ENCODE results near the gene UBXN7. TPM values are rescaled to one million over a fixed set of nuclear protein-coding genes. Genes with fewer than 3 reads are reported as not detected.
A peak's percentile ranks its signal among the peaks of the same experiment; 100 is the strongest.
"Not testable (repeated sequence)": the region's sequence is repeated elsewhere in the genome, so short reads cannot be mapped to it uniquely, and the experiment has no call there.

Gene UBXN7
- total and polyA plus RNA-seq, 5 donors = 11.6 to 36.3 (median 34.8) TPM

DNA sequence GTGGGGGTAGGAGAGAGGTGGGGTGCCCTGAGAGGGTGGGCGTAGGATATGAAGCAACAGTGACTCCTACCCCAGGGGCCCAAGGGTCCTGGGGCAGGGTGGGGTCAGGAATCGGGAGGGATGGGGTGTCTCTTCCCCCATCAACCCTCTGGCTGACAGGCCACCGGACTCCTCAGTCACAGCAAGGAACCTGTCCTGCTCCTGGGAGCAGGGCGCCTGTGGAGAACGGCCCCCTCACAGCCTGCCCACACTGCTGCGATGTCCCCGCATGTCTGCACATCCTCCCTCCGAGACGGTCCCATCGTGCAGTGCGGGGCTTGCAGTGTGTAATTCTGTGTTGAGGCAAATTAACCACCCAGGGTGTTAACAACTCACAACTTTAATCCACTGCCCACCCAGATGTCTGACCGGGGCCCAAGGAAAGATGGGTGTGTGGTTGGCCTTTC is 96.7 kb downstream of the UBXN7 start:
- ATAC-seq (peak; percentile 26 to 29), DNase-seq (no peak)
- intact Hi-C loops (cut with DNase I) = no loop called here
- H3K27me3 ChIP-seq (ENCODE audit: control insufficient read depth, insufficient read depth) = no peaks in the 10 kb centered on the region
- no peak overlapping the region for H3K4me3 ChIP-seq (ENCODE audit: low read length)
- H3K4me1 ChIP-seq (ENCODE audit: control insufficient read depth, insufficient read depth, low read length) = no peaks in the 10 kb centered on the region
- H3K27ac ChIP-seq (ENCODE audit: low read length) = no peak overlapping the region
- WGBS = 59% methylated on average over 12 of the region's 12 CpGs
- peaks cover 2% of the 10 kb centered on the region for H3K9me3 ChIP-seq (ENCODE audit: control insufficient read depth, low read length)

DNA sequence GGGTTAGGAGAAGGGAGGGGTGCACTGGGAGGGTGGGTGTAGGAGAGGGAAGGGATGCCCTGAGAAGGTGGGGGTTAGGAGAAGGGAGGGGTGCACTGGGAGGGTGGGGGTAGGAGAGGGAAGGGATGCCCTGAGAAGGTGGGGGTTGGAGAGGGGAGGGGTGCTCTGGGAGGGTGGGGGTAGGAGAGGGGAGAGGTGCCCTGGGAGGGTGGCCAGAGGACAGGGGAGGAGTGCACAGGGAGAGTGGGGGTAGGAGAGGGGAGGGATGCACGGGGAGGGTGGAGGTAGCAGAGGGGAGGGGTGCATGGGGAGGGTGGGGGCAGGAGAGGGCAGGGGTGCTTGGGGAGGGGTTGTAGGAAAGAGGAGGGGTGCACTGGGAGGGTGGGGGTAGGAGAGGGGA is 97.2 kb downstream of the UBXN7 start:
- Histone ChIP-seq H3K4me1 (ENCODE audit: control insufficient read depth, insufficient read depth, low read length) (no peaks in the 10 kb centered on the region), H3K9me3 (ENCODE audit: control insufficient read depth, low read length) (peaks cover 2% of the 10 kb centered on the region), H3K27ac (ENCODE audit: low read length) (no peak overlapping the region), H3K4me3 (ENCODE audit: low read length) (no peak overlapping the region), H3K27me3 (ENCODE audit: control insufficient read depth, insufficient read depth) (no peaks in the 10 kb centered on the region)
- ATAC-seq (no peak), DNase-seq (no peak)
- 47% methylated on average over 1 of the region's 1 CpG for WGBS
- intact Hi-C loops (cut with DNase I) = no loop called here

DNA sequence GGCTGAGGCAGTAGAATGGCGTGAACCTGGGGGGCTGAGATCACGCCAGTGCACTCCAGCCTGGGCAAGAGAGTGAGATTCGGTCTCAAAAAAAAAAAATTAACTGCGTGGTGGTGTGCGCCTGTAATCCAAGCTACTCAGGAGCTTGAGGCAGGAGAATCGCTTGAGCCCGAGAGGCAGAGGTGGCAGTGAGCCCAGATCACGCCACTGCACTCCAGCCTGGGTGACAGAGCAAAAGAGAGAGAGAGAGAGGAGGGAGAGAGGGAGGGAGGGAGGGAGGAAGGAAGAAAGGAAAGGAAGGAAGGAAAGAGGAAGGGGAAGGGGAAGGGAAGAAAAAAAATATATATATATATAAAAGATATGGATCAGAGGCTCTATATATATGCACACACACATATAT is 100.1 kb downstream of the UBXN7 start:
- Histone ChIP-seq H3K9me3 (ENCODE audit: control insufficient read depth, low read length) (no peaks in the 10 kb centered on the region), H3K27ac (ENCODE audit: low read length) (no peak overlapping the region), H3K4me3 (ENCODE audit: low read length) (no peak overlapping the region), H3K27me3 (ENCODE audit: control insufficient read depth, insufficient read depth) (no peaks in the 10 kb centered on the region), H3K4me1 (ENCODE audit: control insufficient read depth, insufficient read depth, low read length) (no peaks in the 10 kb centered on the region)
- intact Hi-C loops (cut with DNase I) = no loop called here
- ATAC-seq (no peak), DNase-seq (no peak)
- 69% methylated on average over 8 of the region's 8 CpGs for WGBS

DNA sequence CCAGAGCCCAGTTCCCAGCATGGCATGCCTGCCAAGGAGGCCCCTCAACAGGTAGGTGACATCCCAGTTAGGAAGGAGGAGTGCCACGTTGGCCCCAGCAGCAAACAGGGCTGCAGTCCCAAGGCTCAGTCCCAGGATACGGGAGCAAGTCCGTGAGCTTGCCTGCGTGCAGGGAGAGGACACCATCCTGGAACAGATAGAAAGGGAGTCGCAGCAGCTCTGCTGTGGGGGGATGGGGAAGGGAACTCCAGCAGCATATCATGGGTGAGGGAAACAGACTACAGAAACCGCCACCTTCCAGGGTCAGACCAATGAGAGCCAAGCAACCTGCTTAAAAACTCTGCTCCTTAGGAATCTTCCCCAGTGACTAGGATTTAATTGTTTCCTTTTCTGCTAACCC is 104.8 kb downstream of the UBXN7 start:
- H3K27me3 ChIP-seq (ENCODE audit: control insufficient read depth, insufficient read depth) = no peaks in the 10 kb centered on the region
- no peaks in the 10 kb centered on the region for H3K4me1 ChIP-seq (ENCODE audit: control insufficient read depth, insufficient read depth, low read length)
- DNase-seq = no peak
- no peak for ATAC-seq
- H3K9me3 ChIP-seq (ENCODE audit: control insufficient read depth, low read length) = no peaks in the 10 kb centered on the region
- intact Hi-C loops (cut with DNase I) = no loop called here
- no peak overlapping the region for H3K4me3 ChIP-seq (ENCODE audit: low read length)
- WGBS = 20% methylated on average over 6 of the region's 6 CpGs
- no peak overlapping the region for H3K27ac ChIP-seq (ENCODE audit: low read length)

DNA sequence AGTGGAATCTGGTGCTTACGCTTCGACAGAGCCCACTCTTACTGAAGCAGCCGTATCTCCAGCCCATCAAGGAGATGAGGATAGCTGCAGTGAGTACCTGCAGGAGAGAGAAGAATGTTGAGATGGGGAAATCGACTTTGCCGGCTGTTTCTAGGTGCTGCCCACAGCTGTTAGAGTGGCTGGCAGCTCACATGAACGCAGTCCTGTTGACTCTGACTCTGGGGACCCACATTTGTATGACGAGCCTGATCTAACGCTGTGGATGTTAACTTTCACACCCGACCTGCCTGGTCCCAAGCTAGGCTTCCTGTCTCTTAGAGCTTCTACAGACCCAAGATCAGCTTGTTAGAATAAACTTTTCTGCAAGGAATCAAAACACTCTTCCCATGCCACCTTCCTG is 105.3 kb downstream of the UBXN7 start:
- no peak for DNase-seq
- Histone ChIP-seq H3K27me3 (ENCODE audit: control insufficient read depth, insufficient read depth) (no peaks in the 10 kb centered on the region), H3K9me3 (ENCODE audit: control insufficient read depth, low read length) (no peaks in the 10 kb centered on the region), H3K4me3 (ENCODE audit: low read length) (no peak overlapping the region), H3K4me1 (ENCODE audit: control insufficient read depth, insufficient read depth, low read length) (no peaks in the 10 kb centered on the region), H3K27ac (ENCODE audit: low read length) (no peak overlapping the region)
- 70% methylated on average over 9 of the region's 9 CpGs for WGBS
- no peak for ATAC-seq
- intact Hi-C loops (cut with DNase I) = no loop called here

DNA sequence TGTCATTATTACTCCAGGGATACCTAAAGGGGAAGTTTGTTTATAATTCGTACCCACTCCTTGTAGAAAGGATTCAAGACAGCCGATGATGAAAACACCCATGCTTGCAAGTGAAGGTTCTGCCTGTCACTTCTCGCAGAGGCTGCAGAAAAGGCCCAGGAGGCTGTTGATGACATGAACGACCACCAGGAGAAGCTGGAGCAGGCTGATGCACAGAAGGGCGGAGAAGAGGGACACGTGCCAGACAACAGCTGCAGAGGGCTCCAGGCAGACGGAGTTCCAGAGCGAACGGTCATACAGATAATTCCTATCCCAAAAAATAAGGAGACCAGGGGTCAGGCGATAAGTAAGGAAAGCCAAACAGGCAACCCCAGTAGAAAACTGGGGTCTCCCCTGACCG is 108.5 kb downstream of the UBXN7 start:
- Histone ChIP-seq H3K27me3 (ENCODE audit: control insufficient read depth, insufficient read depth) (no peaks in the 10 kb centered on the region), H3K4me3 (ENCODE audit: low read length) (no peak overlapping the region), H3K9me3 (ENCODE audit: control insufficient read depth, low read length) (no peaks in the 10 kb centered on the region), H3K27ac (ENCODE audit: low read length) (no peak overlapping the region), H3K4me1 (ENCODE audit: control insufficient read depth, insufficient read depth, low read length) (no peaks in the 10 kb centered on the region)
- DNase-seq (peak; percentile 44 to 64 (median 48)), ATAC-seq (no peak)
- intact Hi-C loops (cut with DNase I) = no loop called here
- WGBS = 45% methylated on average over 11 of the region's 11 CpGs

DNA sequence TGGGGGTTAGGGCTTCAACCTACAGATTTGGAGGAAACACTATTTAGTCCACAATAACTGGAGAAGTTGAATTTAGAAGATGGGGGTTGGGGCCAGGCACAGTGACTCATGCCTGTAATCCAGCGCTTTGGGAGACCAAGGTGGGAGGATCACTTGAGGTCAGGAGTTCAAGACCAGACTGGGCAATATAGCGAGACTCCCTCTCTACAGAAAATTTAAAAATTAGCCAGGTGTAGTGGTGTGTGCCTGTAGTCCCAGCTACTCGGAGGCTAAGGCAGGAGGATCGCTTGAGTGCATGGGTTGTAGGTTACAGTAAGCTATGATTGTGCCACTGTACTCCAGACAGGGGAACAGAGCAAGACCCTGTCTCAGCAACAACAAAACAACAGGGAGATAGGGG is 109.2 kb downstream of the UBXN7 start:
- H3K27me3 ChIP-seq (ENCODE audit: control insufficient read depth, insufficient read depth) = no peaks in the 10 kb centered on the region
- WGBS = 97% methylated on average over 4 of the region's 4 CpGs
- H3K4me1 ChIP-seq (ENCODE audit: control insufficient read depth, insufficient read depth, low read length) = no peaks in the 10 kb centered on the region
- no peak overlapping the region for H3K27ac ChIP-seq (ENCODE audit: low read length)
- no peaks in the 10 kb centered on the region for H3K9me3 ChIP-seq (ENCODE audit: control insufficient read depth, low read length)
- ATAC-seq (no peak), DNase-seq (no peak)
- intact Hi-C loops (cut with DNase I) = no loop called here
- no peak overlapping the region for H3K4me3 ChIP-seq (ENCODE audit: low read length)

DNA sequence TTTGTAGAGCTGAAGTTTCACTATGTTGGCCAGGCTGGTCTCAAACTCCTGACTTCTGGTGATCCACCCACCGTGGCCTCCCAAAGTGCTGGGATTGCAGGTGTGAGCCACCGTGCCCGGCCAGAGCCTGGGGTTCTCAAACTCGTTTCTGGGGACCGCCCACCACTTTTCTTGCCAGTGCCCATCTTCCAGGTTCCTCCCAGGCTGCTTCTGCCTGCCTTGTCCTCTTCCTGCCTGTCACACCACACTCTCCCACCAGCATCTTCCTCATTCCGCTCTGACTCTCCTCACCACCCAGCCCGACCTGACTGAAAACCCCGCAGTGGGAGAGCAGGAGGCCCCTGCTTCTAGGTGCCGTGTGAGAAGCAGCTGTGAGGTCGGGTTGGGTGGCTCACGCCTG is 111.1 kb downstream of the UBXN7 start:
- no peaks in the 10 kb centered on the region for H3K9me3 ChIP-seq (ENCODE audit: control insufficient read depth, low read length)
- no peaks in the 10 kb centered on the region for H3K4me1 ChIP-seq (ENCODE audit: control insufficient read depth, insufficient read depth, low read length)
- intact Hi-C loops (cut with DNase I) = no loop called here
- no peak overlapping the region for H3K4me3 ChIP-seq (ENCODE audit: low read length)
- no peak for ATAC-seq
- H3K27me3 ChIP-seq (ENCODE audit: control insufficient read depth, insufficient read depth) = no peaks in the 10 kb centered on the region
- no peak for DNase-seq
- no peak overlapping the region for H3K27ac ChIP-seq (ENCODE audit: low read length)
- 82% methylated on average over 11 of the region's 11 CpGs for WGBS

DNA sequence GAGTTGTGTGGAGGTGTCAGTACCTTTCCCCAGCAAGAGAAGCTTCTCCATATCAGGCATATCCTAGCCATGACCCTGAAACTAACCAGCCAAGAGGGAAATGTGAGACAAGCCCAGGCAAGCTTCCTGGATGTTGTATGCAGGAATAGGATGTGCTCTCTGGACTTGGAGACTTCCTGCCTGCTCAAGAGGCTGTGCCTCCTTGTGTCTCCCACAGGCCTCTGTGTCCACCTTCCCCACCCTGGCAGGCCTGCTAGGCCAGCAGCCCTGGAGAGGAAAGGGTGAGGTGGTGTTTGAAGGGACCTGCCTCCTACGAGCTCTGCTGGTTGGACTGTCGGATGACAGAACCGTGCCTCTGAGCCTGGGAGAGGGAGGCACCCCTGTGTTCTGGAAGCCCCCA is 112.1 kb downstream of the UBXN7 start:
- H3K9me3 ChIP-seq (ENCODE audit: control insufficient read depth, low read length) = no peaks in the 10 kb centered on the region
- H3K27me3 ChIP-seq (ENCODE audit: control insufficient read depth, insufficient read depth) = no peaks in the 10 kb centered on the region
- H3K27ac ChIP-seq (ENCODE audit: low read length) = no peak overlapping the region
- DNase-seq (no peak), ATAC-seq (no peak)
- no peaks in the 10 kb centered on the region for H3K4me1 ChIP-seq (ENCODE audit: control insufficient read depth, insufficient read depth, low read length)
- intact Hi-C loops (cut with DNase I) = no loop called here
- H3K4me3 ChIP-seq (ENCODE audit: low read length) = no peak overlapping the region
- WGBS = 59% methylated on average over 3 of the region's 3 CpGs

DNA sequence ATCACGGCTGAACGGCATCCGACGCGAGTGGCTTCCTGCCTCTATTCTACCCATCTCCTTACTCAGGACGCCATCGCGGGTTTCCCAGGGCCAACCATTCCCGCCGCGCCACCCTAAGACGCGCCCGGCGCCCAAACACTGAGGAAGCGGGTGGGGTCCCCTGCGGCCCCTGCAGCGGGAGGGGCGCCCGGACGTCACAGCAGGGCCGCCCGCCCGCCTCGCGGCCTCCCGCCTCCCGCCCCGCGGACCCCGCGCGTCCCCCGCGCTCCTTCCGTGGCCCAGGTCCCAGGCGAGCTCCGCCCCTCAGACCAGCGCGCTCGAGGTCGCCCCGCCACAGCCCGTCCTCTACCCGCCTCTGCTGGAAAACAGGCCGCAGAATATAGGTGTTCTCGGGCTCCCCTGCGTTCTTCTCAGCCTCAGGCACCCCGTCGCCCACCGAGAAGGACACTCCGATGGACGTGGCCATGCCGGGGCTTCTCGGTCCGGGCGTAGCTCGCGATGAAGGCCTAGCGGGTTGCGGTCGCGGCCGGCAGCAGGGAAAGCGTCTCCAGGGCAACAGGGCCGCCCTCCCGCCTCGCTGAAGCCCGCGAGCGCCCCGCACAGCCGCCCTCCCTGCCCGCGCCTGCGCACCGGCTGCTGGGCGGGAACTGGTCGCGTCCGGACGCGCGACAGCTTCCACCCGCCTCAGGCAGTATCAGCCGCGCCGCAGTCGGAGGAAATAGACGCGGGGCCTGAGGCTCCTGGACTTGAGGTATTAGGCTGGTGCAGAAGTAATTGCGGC is 114.3 kb downstream of the UBXN7 start, which contains the start of gene DYNLT2B:
Gene DYNLT2B (minus strand): TSS at position 554 of the 781 bp plus-strand sequence. CDS start 88 bp downstream, at position 466.
- Histone ChIP-seq H3K27ac (ENCODE audit: low read length) (peak within 1 kb of the TSS; percentile 84), H3K9me3 (ENCODE audit: control insufficient read depth, low read length) (no peaks in the 10 kb centered on the region), H3K27me3 (ENCODE audit: control insufficient read depth, insufficient read depth) (no peaks in the 10 kb centered on the region), H3K4me3 (ENCODE audit: low read length) (peak within 1 kb of the TSS; percentile 74), H3K4me1 (ENCODE audit: control insufficient read depth, insufficient read depth, low read length) (no peaks in the 10 kb centered on the region)
- DNase-seq (peak; percentile 89 to 96 (median 95)), ATAC-seq (peak; percentile 99)
- intact Hi-C loops (cut with DNase I) = no loop called here
- under 1% methylated on average over 92 of the region's 92 CpGs for WGBS

DNA sequence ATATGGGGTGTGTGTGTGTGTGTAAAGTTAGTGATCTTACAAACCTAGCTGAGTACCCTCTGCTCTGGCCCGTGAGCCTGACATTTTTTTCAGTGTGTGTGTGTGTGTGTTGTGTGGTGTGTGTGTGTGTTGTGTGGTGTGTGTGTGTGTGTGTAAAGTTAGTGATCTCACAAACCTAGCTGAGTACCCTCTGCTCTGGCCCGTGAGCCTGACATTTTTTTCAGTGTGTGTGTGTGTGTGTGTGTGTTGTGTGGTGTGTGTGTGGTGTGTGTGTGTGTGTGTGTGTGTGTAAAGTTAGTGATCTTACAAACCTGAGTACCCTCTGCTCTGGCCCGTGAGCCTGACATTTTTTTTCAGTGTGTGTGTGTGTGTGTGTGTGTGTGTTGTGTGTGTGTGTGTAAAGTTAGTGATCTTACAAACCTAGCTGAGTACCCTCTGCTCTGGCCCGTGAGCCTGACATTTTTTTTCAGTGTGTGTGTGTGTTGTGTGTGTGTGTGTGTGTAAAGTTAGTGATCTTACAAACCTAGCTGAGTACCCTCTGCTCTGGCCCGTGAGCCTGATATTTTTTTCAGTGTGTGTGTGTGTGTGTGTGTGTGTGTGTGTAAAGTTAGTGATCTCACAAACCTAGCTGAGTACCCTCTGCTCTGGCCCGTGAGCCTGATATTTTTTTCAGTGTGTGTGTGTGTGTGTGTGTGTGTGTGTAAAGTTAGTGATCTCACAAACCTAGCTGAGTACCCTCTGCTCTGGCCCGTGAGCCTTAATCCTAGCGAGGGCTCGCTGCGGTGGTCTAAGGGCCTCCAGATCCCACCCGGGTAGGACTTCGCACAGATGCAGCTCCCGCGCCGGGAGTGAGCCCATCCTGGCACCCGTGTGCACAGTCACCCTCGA is 115.2 kb downstream of the UBXN7 start:
- H3K9me3 ChIP-seq (ENCODE audit: control insufficient read depth, low read length); H3K4me1 ChIP-seq (ENCODE audit: control insufficient read depth, insufficient read depth, low read length); intact Hi-C loops (cut with DNase I); ATAC-seq; H3K27me3 ChIP-seq (ENCODE audit: control insufficient read depth, insufficient read depth); DNase-seq: not testable (repeated sequence)
- H3K27ac ChIP-seq (ENCODE audit: low read length) = peak overlapping the region; percentile 84
- H3K4me3 ChIP-seq (ENCODE audit: low read length) = peak overlapping the region; percentile 74
- 11% methylated on average over 16 of the region's 17 CpGs for WGBS

Measured in right cardiac atrium (tissue), 5 donors.